GF-D8 (cell line): ENCODE data around the gene RBM33.
"Not testable (repeated sequence)": the region's sequence is repeated elsewhere in the genome, so short reads cannot be mapped to it uniquely, and the experiment has no call there.

Source experiments
- DNase-seq: peaks from one replicate; lab custom pipeline; 2025; lab: John Stamatoyannopoulos, UW

Gene RBM33

GRCh38 chr7:155690655-155691054, 46.2 kb downstream of the RBM33 start:
- DNase-seq, result not testable (repeated sequence)

GRCh38 chr7:155692317-155692716, 47.9 kb downstream of the RBM33 start:
- DNase-seq, result peak; percentile 10

- no peak for DNase-seq
Measured at GRCh38 chr7:155693826-155694225, 49.4 kb downstream of the RBM33 start.

GRCh38 chr7:155694851-155695250, 50.4 kb downstream of the RBM33 start:
- no peak for DNase-seq

GRCh38 chr7:155696747-155697146, 52.3 kb downstream of the RBM33 start:
- DNase-seq, result no peak

- no peak for DNase-seq
Measured at GRCh38 chr7:155698633-155699032, 54.2 kb downstream of the RBM33 start.

GRCh38 chr7:155699180-155699579, 54.7 kb downstream of the RBM33 start:
- DNase-seq, result no peak

GRCh38 chr7:155700847-155701246, 56.4 kb downstream of the RBM33 start:
- DNase-seq, result no peak

- DNase-seq, result no peak
Measured at GRCh38 chr7:155701972-155702544, 57.6 kb downstream of the RBM33 start.

GRCh38 chr7:155702616-155703015, 58.2 kb downstream of the RBM33 start:
- DNase-seq, result no peak

GRCh38 chr7:155705623-155706360, 61.3 kb downstream of the RBM33 start:
- DNase-seq, result no peak

- DNase-seq, result no peak
Measured at GRCh38 chr7:155706376-155706775, 61.9 kb downstream of the RBM33 start.

GRCh38 chr7:155709453-155709852, 65.0 kb downstream of the RBM33 start:
- no peak for DNase-seq

- DNase-seq, result no peak
Measured at GRCh38 chr7:155710031-155710430, 65.6 kb downstream of the RBM33 start.

GRCh38 chr7:155710530-155710929, 66.1 kb downstream of the RBM33 start:
- no peak for DNase-seq

- no peak for DNase-seq
Measured at GRCh38 chr7:155711081-155711480, 66.6 kb downstream of the RBM33 start.

- DNase-seq, result no peak
Measured at GRCh38 chr7:155713384-155713783, 68.9 kb downstream of the RBM33 start.

- DNase-seq, result no peak
Measured at GRCh38 chr7:155714702-155715101, 70.2 kb downstream of the RBM33 start.

- no peak for DNase-seq
Measured at GRCh38 chr7:155715111-155715805, 70.8 kb downstream of the RBM33 start.

- no peak for DNase-seq
Measured at GRCh38 chr7:155717010-155717744, 72.7 kb downstream of the RBM33 start.

- no peak for DNase-seq
Measured at GRCh38 chr7:155721056-155721455, 76.6 kb downstream of the RBM33 start.

GRCh38 chr7:155722118-155722517, 77.7 kb downstream of the RBM33 start:
- DNase-seq, result peak; percentile 9

GRCh38 chr7:155722936-155723335, 78.5 kb downstream of the RBM33 start:
- no peak for DNase-seq
